GM19395 (cell line): ENCODE measurements around the gene CDC26.
A peak's percentile ranks its signal among the peaks of the same experiment; 100 is the strongest.
"Not testable (repeated sequence)": the region's sequence is repeated elsewhere in the genome, so short reads cannot be mapped to it uniquely, and the experiment has no call there.

Experiments used
- ATAC-seq: cut with Tn5 transposase; IDR thresholded peaks from one replicate; pipeline ENCODE4 v1.9.1; 2021; ENCODE audit warnings: mild to moderate bottlenecking, moderate library complexity; ENCODE audit not compliant: unreplicated experiment

The CDC26 gene

GRCh38 chr9:113244556-113244955 lies 30.8 kb downstream of the CDC26 start:
- ATAC-seq: no peak

GRCh38 chr9:113241161-113241560 lies 34.2 kb downstream of the CDC26 start:
- no peak for ATAC-seq

GRCh38 chr9:113238859-113239232 lies 36.5 kb downstream of the CDC26 start:
- ATAC-seq: no peak

GRCh38 chr9:113238202-113238858 lies 37.0 kb downstream of the CDC26 start:
- no peak for ATAC-seq

- no peak for ATAC-seq
Measured at GRCh38 chr9:113237026-113237425, 38.3 kb downstream of the CDC26 start.

- ATAC-seq: not testable (repeated sequence)
Measured at GRCh38 chr9:113235701-113236255, 39.6 kb downstream of the CDC26 start.

- ATAC-seq: no peak
Measured at GRCh38 chr9:113231701-113232100, 43.7 kb downstream of the CDC26 start.

GRCh38 chr9:113228130-113228665 lies 47.2 kb downstream of the CDC26 start:
- ATAC-seq: no peak

- no peak for ATAC-seq
Measured at GRCh38 chr9:113227436-113227835, 47.9 kb downstream of the CDC26 start.

- ATAC-seq: no peak
Measured at GRCh38 chr9:113223963-113224362, 51.4 kb downstream of the CDC26 start.

- ATAC-seq: no peak
Measured at GRCh38 chr9:113222482-113222841, 52.9 kb downstream of the CDC26 start.

- no peak for ATAC-seq
Measured at GRCh38 chr9:113221800-113222481, 53.4 kb downstream of the CDC26 start.

- ATAC-seq: peak; percentile 82
Measured at GRCh38 chr9:113221003-113221799, 54.2 kb downstream of the CDC26 start, which contains the start of the genes FKBP15 and SLC31A1. Gene FKBP15 (minus strand): TSS chr9:113221277. CDS start chr9:113221243, 34 bp downstream. Gene SLC31A1 (plus strand): TSS chr9:113221544. CDS start chr9:113256149, 34,605 bp downstream.

- ATAC-seq: no peak
Measured at GRCh38 chr9:113220467-113221002, 54.8 kb downstream of the CDC26 start.

GRCh38 chr9:113219969-113220368 lies 55.4 kb downstream of the CDC26 start:
- peak; percentile 67 for ATAC-seq

- ATAC-seq: peak; percentile 44
Measured at GRCh38 chr9:113219186-113219936, 56.0 kb downstream of the CDC26 start.
